Lung (tissue), 12 donors: Measurements from ENCODE around the gene KLHL29. TPM values are rescaled to one million over a fixed set of nuclear protein-coding genes. Genes with fewer than 3 reads are reported as not detected.

ENCODE experiments used
- ATAC-seq: fragments of 200-7000 bp; cut with Tn5 transposase; one replicate; pipeline ENCODE4 v1.9.1; 2020; ENCODE audit warnings: moderate number of reproducible peaks; ENCODE audit not compliant: insufficient read depth, low FRiP score
- DNase-seq, 3 donors: peaks; one replicate each; pipeline ENCODE4 v3.0.0-alpha.2; 2013 to 2017
- H3K27ac ChIP-seq, 2 donors: one replicate each; pipeline ENCODE4 v1.5.1; 2013; ENCODE audit warnings: mild to moderate bottlenecking in 2 of 2, moderate library complexity in 2 of 2, control low read depth in 1 of 2, inconsistent platforms in 1 of 2, low read depth in 1 of 2, low read length in 1 of 2
- H3K27me3 ChIP-seq, 3 donors: one replicate each; pipeline ENCODE4 v1.5.1; 2013; ENCODE audit warnings: low read length in 2 of 3; ENCODE audit not compliant: control insufficient read depth in 3 of 3, insufficient read depth in 3 of 3
- H3K36me3 ChIP-seq, 4 donors: one replicate each; pipeline ENCODE4 v1.5.1; 2013; ENCODE audit warnings: low read length in 4 of 4, mild to moderate bottlenecking in 1 of 4, moderate library complexity in 1 of 4; ENCODE audit not compliant: control insufficient read depth in 4 of 4, insufficient read depth in 4 of 4
- H3K4me1 ChIP-seq, 5 donors: one replicate each; pipeline ENCODE4 v1.5.1; 2013; ENCODE audit warnings: low read length in 5 of 5, mild to moderate bottlenecking in 2 of 5, moderate library complexity in 1 of 5; ENCODE audit not compliant: control insufficient read depth in 5 of 5, insufficient read depth in 5 of 5
- H3K4me3 ChIP-seq: one replicate; pipeline ENCODE4 v1.5.1; 2013; ENCODE audit warnings: mild to moderate bottlenecking, control low read depth, moderate library complexity
- H3K9ac ChIP-seq, 2 donors: one replicate each; pipeline ENCODE4 v1.5.1; 2013; ENCODE audit warnings: low read length in 2 of 2, control low read depth in 1 of 2; ENCODE audit not compliant: insufficient read depth in 1 of 2
- H3K9me3 ChIP-seq, 4 donors: one replicate each; pipeline ENCODE4 v1.5.1; 2013; ENCODE audit warnings: low read length in 3 of 4, mild to moderate bottlenecking in 1 of 4, moderate library complexity in 1 of 4; ENCODE audit not compliant: control insufficient read depth in 4 of 4, insufficient read depth in 3 of 4
- WGBS, 2 donors: extraction: QIAGEN DNeasy Blood & Tissue Kit; methylation state at CpG; one replicate each; pipeline ENCODE4 v1.1.7; 2013; 5-methylcytosine and 5-hydroxymethylcytosine counted together
- polyA plus RNA-seq, 2 donors: library from polyadenylated mRNA; stranded (reverse); fragments of 200-250 nt; gene quantifications; one replicate each; pipeline ENCODE4 v1.2.1, GENCODE V29; 2013
- total RNA-seq, 2 donors: library from RNA; depleted of rRNA in 1 of 2; stranded (reverse); fragments of >200 nt in 1 of 2; gene quantifications; one replicate each; pipeline ENCODE4 v1.2.1, GENCODE V29; 2014 to 2021
- TF ChIP-seq, protein P1 (sequence below): IDR thresholded peaks from 2 replicates; pipeline ENCODE4 v1.5.1; 2012; ENCODE audit warnings: mild to moderate bottlenecking; ENCODE audit errors: control extremely low read depth, extremely low read depth
- donor health status: control.
- donor health status: control.
- donor health status: Bipolar disorder and iron deficiency.
- donor health status: healthy.
- donor health status: DM: yes; HTN: yes; CAD: no.

Gene KLHL29
- total and polyA plus RNA-seq, 4 donors, result 2.7 to 16.2 (median 3.5) TPM

DNA sequence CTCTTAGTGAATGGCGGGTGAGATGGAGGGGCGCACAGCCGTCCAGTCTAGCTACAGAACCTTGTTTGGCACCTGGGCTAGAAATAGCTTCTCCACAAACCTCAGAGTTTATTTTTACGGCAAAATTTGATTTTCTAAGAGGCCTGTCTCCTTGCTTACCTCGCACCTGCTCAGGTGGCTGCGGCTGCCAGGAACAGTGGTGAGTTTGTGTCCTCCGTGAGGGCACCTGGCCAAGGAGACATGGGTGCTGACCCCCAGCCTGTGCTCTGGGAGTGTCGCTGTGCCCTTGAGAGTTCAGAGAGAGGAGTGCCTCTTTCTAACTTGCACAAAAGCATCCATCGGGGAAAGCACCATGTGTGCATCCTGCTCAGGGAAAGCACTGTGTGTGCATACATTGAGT is 97.2 kb downstream of the KLHL29 start:
- Histone ChIP-seq H3K9me3 (no peaks in the 10 kb centered on the region), H3K9ac (no peak overlapping the region), H3K27ac (no peak overlapping the region), H3K4me3 (no peak overlapping the region), H3K36me3 (peaks cover 0 to 3% (median 0%) of the 10 kb centered on the region in 4 donors), H3K4me1 (peaks cover 0 to 4% (median 0%) of the 10 kb centered on the region in 5 donors), H3K27me3 (no peaks in the 10 kb centered on the region)
- WGBS, 2 donors, result 89 to 92% methylated on average over 9 of the region's 9 CpGs
- DNase-seq, result no peak
- no peak for ATAC-seq
- TF ChIP-seq, protein P1, sequence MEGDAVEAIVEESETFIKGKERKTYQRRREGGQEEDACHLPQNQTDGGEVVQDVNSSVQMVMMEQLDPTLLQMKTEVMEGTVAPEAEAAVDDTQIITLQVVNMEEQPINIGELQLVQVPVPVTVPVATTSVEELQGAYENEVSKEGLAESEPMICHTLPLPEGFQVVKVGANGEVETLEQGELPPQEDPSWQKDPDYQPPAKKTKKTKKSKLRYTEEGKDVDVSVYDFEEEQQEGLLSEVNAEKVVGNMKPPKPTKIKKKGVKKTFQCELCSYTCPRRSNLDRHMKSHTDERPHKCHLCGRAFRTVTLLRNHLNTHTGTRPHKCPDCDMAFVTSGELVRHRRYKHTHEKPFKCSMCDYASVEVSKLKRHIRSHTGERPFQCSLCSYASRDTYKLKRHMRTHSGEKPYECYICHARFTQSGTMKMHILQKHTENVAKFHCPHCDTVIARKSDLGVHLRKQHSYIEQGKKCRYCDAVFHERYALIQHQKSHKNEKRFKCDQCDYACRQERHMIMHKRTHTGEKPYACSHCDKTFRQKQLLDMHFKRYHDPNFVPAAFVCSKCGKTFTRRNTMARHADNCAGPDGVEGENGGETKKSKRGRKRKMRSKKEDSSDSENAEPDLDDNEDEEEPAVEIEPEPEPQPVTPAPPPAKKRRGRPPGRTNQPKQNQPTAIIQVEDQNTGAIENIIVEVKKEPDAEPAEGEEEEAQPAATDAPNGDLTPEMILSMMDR, result no peak

DNA sequence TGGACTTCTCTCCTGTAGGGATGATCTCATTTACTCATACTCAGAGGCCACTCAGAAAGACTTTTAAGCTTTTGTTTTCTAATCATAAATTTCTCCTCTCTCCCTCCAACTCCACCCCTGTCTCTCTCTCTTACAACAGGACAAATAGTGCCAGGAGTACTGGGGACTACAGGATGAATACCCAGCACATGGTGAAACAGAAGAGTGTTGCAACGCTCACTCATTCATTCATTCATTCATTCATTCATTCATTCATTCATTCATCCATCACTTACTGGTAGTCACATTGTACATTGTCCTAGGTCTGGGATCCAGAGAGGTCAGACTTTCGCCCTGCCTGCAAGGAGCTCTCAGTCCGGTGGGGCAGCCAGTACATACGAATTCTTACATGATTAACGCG is 97.6 kb downstream of the KLHL29 start:
- H3K4me1 ChIP-seq, result peaks cover 0 to 4% (median 0%) of the 10 kb centered on the region in 5 donors
- H3K27ac ChIP-seq, result no peak overlapping the region
- TF ChIP-seq, protein P1, result no peak
- ATAC-seq (no peak), DNase-seq (no peak)
- peaks cover 0 to 3% (median 0%) of the 10 kb centered on the region in 4 donors for H3K36me3 ChIP-seq
- H3K4me3 ChIP-seq, result no peak overlapping the region
- no peaks in the 10 kb centered on the region for H3K9me3 ChIP-seq
- H3K27me3 ChIP-seq, result no peaks in the 10 kb centered on the region
- H3K9ac ChIP-seq, result no peak overlapping the region
- 91 to 92% methylated on average over 6 of the region's 6 CpGs for WGBS, 2 donors

DNA sequence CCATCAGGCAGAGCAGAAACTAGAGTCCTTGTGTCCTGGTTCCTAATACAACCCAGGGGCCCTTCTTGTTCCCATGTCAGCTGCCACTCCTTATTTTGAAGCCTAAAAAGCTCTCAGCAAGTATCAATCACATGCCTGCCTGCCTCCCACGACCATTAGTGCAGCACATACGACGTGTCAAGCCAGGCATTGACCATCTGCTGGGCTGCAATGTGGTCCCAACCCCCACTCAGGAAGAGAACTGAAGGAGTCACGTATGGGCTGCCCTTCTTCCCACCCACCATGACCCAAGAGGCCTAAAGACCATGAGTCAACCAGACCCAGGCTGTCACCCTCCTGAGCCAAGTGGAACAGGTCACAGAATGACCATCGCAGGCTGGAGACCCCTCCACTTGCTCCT is 98.8 kb downstream of the KLHL29 start:
- H3K27me3 ChIP-seq, result no peaks in the 10 kb centered on the region
- no peak for ATAC-seq
- no peak for DNase-seq
- H3K9ac ChIP-seq, result no peak overlapping the region
- 72 to 73% methylated on average over 5 of the region's 5 CpGs for WGBS, 2 donors
- TF ChIP-seq, protein P1, result no peak
- no peak overlapping the region for H3K27ac ChIP-seq
- peaks cover 0 to 4% (median 0%) of the 10 kb centered on the region in 5 donors for H3K4me1 ChIP-seq
- peaks cover 0 to 3% (median 0%) of the 10 kb centered on the region in 4 donors for H3K36me3 ChIP-seq
- H3K9me3 ChIP-seq, result no peaks in the 10 kb centered on the region
- H3K4me3 ChIP-seq, result no peak overlapping the region

DNA sequence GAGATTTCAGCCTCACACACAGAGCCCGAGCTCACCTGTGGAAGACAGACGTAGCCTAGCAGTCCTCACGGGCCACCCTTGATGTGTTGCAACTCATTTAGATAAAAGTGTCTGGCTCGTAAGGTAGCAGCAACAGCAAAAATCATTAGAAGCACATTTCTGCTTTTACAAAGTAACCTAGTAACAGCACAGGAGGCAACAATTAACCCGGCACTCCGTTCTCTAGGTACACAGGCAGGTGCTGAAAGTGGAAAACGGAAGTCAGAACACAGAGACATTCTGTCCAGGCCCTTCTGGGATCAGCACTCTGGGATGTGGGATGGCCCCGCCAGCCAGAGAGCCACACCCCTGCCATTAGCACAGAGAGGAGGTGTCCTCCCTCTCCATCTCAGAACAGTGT is 99.3 kb downstream of the KLHL29 start:
- no peaks in the 10 kb centered on the region for H3K9me3 ChIP-seq
- H3K27ac ChIP-seq, result no peak overlapping the region
- H3K27me3 ChIP-seq, result no peaks in the 10 kb centered on the region
- no peak for DNase-seq
- WGBS, 2 donors, result 90 to 91% methylated on average over 8 of the region's 8 CpGs
- ATAC-seq, result no peak
- TF ChIP-seq, protein P1, result no peak
- peaks cover 0 to 4% (median 0%) of the 10 kb centered on the region in 5 donors for H3K4me1 ChIP-seq
- no peak overlapping the region for H3K4me3 ChIP-seq
- peaks cover 0 to under 1% (median 0%) of the 10 kb centered on the region in 4 donors for H3K36me3 ChIP-seq
- no peak overlapping the region for H3K9ac ChIP-seq
